A549 (cell line): ENCODE results near the gene PGAP1. TPM values are rescaled to one million over a fixed set of nuclear protein-coding genes. Genes with fewer than 3 reads are reported as not detected.

ENCODE experiments used
- ATAC-seq, 2 experiments: fragments of 200-7000 bp in 1 of 2; fragments of >200 bp in 1 of 2; cut with Nextera tagmentation in 1 of 2; cut with Tn5 transposase in 1 of 2; 3 replicates each; pipeline versions ENCODE4 v1.8.0 to v1.9.1; 2018 to 2020; ENCODE audit warnings: mild to moderate bottlenecking in 1 of 2, moderate library complexity in 1 of 2
- CTCF ChIA-PET: fragments of 300-600 bp; sonication (Branson Sonifier 250); formaldehyde crosslinking; extraction: SDS; loops from one replicate; lab custom pipeline; 2021; ENCODE audit warnings: antibody characterized with exemption, inconsistent platforms; lab: Yijun Ruan, JAX
- POLR2A ChIA-PET: fragments of 350-600 bp; formaldehyde crosslinking; extraction: SDS; loops from one replicate; lab custom pipeline; 2021; ENCODE audit warnings: antibody characterized with exemption, inconsistent platforms; lab: Yijun Ruan, JAX
- DNase-seq, 2 experiments: peaks; one replicate each; pipeline versions ENCODE4 v3.0.0 to v3.0.0-alpha.2; 2011 to 2016; ENCODE audit warnings: low read depth in 1 of 2, low spot score in 1 of 2
- FAIRE-seq: peaks from 2 replicates; lab custom pipeline; 2011; peaks lifted over from hg19 to GRCh38; lab: Jason Lieb, UNC
- H3K27ac ChIP-seq, 2 experiments: fragments of >200 bp; sonication (Bioruptor Twin); formaldehyde crosslinking; 3 replicates each; pipeline ENCODE4 v1.5.1; 2016 to 2017
- H3K4me1 ChIP-seq: fragments of >200 bp; sonication (Bioruptor Twin); formaldehyde crosslinking; 3 replicates; pipeline ENCODE4 v1.6.1; 2016
- H3K4me2 ChIP-seq: fragments of >200 bp; sonication (Bioruptor Twin); formaldehyde crosslinking; 3 replicates; pipeline ENCODE4 v1.6.1; 2016
- H3K4me3 ChIP-seq: fragments of >200 bp; sonication (Bioruptor Twin); formaldehyde crosslinking; 3 replicates; pipeline ENCODE4 v1.5.1; 2016
- H3K9me3 ChIP-seq: fragments of >200 bp; sonication (Bioruptor Twin); formaldehyde crosslinking; 3 replicates; pipeline ENCODE4 v1.6.1; 2016
- CBX2 ChIP-seq: fragments of 200-600 bp; sonication (generic); IDR thresholded peaks from 2 replicates; pipeline ENCODE4 v1.6.1; 2016; ENCODE audit warnings: low read depth, mild to moderate bottlenecking, borderline replicate concordance
- CBX8 ChIP-seq: fragments of 200-600 bp; sonication (generic); IDR thresholded peaks from 2 replicates; pipeline ENCODE4 v1.6.1; 2016
- E2F6 ChIP-seq: IDR thresholded peaks from 2 replicates; pipeline ENCODE4 v1.6.1; 2012; ENCODE audit warnings: low read depth, borderline replicate concordance
- ELK1 ChIP-seq: fragments of 150-350 bp; IDR thresholded peaks from 2 replicates; pipeline ENCODE4 v1.6.1; 2014; ENCODE audit warnings: low read depth, mild to moderate bottlenecking, low read length
- FOXS1 ChIP-seq: fragments of 250-450 bp; sonication (Bioruptor Pico); IDR thresholded peaks from 2 replicates; pipeline ENCODE4 v1.5.0; 2020; ENCODE audit warnings: mild to moderate bottlenecking, moderate library complexity
- HOXA7 ChIP-seq: fragments of 250-450 bp; sonication (Bioruptor Pico); IDR thresholded peaks from 2 replicates; pipeline ENCODE4 v1.5.0; 2020; ENCODE audit warnings: mild to moderate bottlenecking, moderate library complexity
- HOXB13 ChIP-seq: fragments of 250-450 bp; sonication (Bioruptor Pico); IDR thresholded peaks from 2 replicates; pipeline ENCODE4 v1.5.0; 2020; ENCODE audit warnings: low read depth, mild to moderate bottlenecking, moderate library complexity
- HOXB5 ChIP-seq: fragments of 250-450 bp; sonication (Bioruptor Pico); IDR thresholded peaks from 2 replicates; pipeline ENCODE4 v1.5.0; 2020; ENCODE audit warnings: mild to moderate bottlenecking, moderate library complexity
- JUNB ChIP-seq: fragments of >200 bp; sonication (Bioruptor Twin); formaldehyde crosslinking; IDR thresholded peaks from 2 replicates; pipeline ENCODE4 v1.6.1; 2016
- KDM5A ChIP-seq: fragments of 200-600 bp; sonication (generic); IDR thresholded peaks from 2 replicates; pipeline ENCODE4 v1.6.1; 2016; ENCODE audit warnings: antibody characterized with exemption, mild to moderate bottlenecking
- MAFK ChIP-seq: fragments of 450-650 bp; IDR thresholded peaks from 2 replicates; pipeline ENCODE4 v1.6.1; 2014; ENCODE audit not compliant: partially characterized antibody
- MAZ ChIP-seq: fragments of 150-350 bp; IDR thresholded peaks from 2 replicates; pipeline ENCODE4 v1.6.1; 2014; ENCODE audit warnings: antibody characterized with exemption, low read depth, low read length, borderline replicate concordance
- NFE2L2 ChIP-seq: fragments of 150-350 bp; conservative IDR thresholded peaks from 2 replicates; pipeline ENCODE4 v1.6.1; 2014; ENCODE audit warnings: low read length
- POLR2AphosphoS2 ChIP-seq: conservative IDR thresholded peaks from 2 replicates; pipeline ENCODE4 v1.6.1; 2012; ENCODE audit warnings: low read length, improper control_type of control experiment, inconsistent platforms
- RCOR1 ChIP-seq: fragments of 150-350 bp; IDR thresholded peaks from 2 replicates; pipeline ENCODE4 v1.6.1; 2014; ENCODE audit warnings: antibody characterized with exemption, low read length, low read depth
- SMC3 ChIP-seq: fragments of >200 bp; sonication (Bioruptor Twin); formaldehyde crosslinking; IDR thresholded peaks from 3 replicates; pipeline ENCODE4 v1.6.1; 2018; ENCODE audit warnings: inconsistent platforms
- SREBF2 ChIP-seq: fragments of 450-650 bp; IDR thresholded peaks from 2 replicates; pipeline ENCODE4 v1.6.1; 2014; ENCODE audit warnings: mild to moderate bottlenecking, moderate library complexity
- TFCP2L1 ChIP-seq: fragments of 250-450 bp; sonication (Bioruptor Pico); IDR thresholded peaks from 2 replicates; pipeline ENCODE4 v1.5.0; 2021; ENCODE audit warnings: mild to moderate bottlenecking
- ZC3H11A ChIP-seq: fragments of 450-650 bp; IDR thresholded peaks from 2 replicates; pipeline ENCODE4 v1.6.1; 2014; ENCODE audit warnings: antibody characterized with exemption, mild to moderate bottlenecking
- ZFP36 ChIP-seq: fragments of 450-650 bp; IDR thresholded peaks from 2 replicates; pipeline ENCODE4 v1.6.1; 2014; ENCODE audit warnings: borderline replicate concordance; ENCODE audit not compliant: partially characterized antibody
- WGBS: methylation state at CpG from one replicate; pipeline ENCODE4 v1.1.6; 2017; ENCODE audit errors: missing lambda C conversion rate; 5-methylcytosine and 5-hydroxymethylcytosine counted together
- polyA plus RNA-seq, 4 experiments: library from polyadenylated mRNA; depleted of rRNA in 3 of 4; stranded (reverse); fragments of >200 nt; fragmentation: RNase III in 1 of 4; extraction: RNeasy Plus Mini Kit Qiagen cat#74134 plus additional on column Dnase treatment in 1 of 4; gene quantifications; 2 replicates in 3 of 4; 3 replicates in 1 of 4; pipeline ENCODE4 v1.2.3, GENCODE V29; 2011 to 2017
- TF ChIP-seq, protein P1 (sequence below): fragments of >200 bp; sonication (Bioruptor Twin); formaldehyde crosslinking; IDR thresholded peaks from 3 replicates; pipeline ENCODE4 v1.6.1; 2016
- TF ChIP-seq, protein P2 (sequence below): fragments of 250-450 bp; sonication (Bioruptor Pico); IDR thresholded peaks from 2 replicates; pipeline ENCODE4 v1.5.0; 2021; ENCODE audit warnings: mild to moderate bottlenecking, moderate library complexity, borderline replicate concordance

PGAP1 gene
- polyA plus RNA-seq, 2 of the 4 experiments (the other 2 are of a cell fraction) = 3.5 to 9.3 TPM

DNA sequence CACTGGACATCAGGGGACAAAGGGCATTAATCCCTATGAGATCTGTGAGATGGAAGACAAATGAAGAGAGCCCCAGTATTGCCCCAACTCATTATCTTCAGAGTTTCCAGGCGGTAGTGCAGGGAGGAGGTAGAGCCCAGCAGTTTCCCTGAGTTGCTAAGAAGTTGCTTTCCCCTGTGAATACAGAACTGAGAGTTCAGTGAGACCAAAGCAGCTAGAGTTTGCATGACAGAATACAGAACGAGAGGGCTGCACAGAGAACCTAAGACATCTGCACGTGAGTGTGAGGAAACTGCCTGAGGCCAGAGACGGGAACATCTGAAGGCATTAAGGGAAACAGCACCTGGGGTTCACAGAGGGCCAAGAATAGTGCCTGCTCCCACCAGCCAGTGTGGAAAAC is 18.1 kb upstream of the PGAP1 start:
- DNase-seq = no peak
- TF ChIP-seq MAZ (no peak), NFE2L2 (no peak), KDM5A (no peak), CBX8 (no peak), ELK1 (no peak), ZC3H11A (no peak), SMC3 (no peak), HOXA7 (CRISPR knock-in tag) (no peak)
- TF ChIP-seq, protein P1, sequence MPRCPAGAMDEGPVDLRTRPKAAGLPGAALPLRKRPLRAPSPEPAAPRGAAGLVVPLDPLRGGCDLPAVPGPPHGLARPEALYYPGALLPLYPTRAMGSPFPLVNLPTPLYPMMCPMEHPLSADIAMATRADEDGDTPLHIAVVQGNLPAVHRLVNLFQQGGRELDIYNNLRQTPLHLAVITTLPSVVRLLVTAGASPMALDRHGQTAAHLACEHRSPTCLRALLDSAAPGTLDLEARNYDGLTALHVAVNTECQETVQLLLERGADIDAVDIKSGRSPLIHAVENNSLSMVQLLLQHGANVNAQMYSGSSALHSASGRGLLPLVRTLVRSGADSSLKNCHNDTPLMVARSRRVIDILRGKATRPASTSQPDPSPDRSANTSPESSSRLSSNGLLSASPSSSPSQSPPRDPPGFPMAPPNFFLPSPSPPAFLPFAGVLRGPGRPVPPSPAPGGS = no peak
- Histone ChIP-seq H3K4me1 (no peaks in the 10 kb centered on the region), H3K27ac (no peak overlapping the region), H3K9me3 (no peaks in the 10 kb centered on the region), H3K4me3 (no peak overlapping the region), H3K4me2 (no peak overlapping the region)
- WGBS = 55% methylated on average over 4 of the region's 4 CpGs
- ChIA-PET POLR2A (no interaction called here), CTCF (interaction anchor here (1.2 kb wide), 1 partner anchor 10 kb away, joined by 3 read pairs; no protein-coding TSS in a partner anchor)
- no peak for ATAC-seq
- FAIRE-seq = no peak

DNA sequence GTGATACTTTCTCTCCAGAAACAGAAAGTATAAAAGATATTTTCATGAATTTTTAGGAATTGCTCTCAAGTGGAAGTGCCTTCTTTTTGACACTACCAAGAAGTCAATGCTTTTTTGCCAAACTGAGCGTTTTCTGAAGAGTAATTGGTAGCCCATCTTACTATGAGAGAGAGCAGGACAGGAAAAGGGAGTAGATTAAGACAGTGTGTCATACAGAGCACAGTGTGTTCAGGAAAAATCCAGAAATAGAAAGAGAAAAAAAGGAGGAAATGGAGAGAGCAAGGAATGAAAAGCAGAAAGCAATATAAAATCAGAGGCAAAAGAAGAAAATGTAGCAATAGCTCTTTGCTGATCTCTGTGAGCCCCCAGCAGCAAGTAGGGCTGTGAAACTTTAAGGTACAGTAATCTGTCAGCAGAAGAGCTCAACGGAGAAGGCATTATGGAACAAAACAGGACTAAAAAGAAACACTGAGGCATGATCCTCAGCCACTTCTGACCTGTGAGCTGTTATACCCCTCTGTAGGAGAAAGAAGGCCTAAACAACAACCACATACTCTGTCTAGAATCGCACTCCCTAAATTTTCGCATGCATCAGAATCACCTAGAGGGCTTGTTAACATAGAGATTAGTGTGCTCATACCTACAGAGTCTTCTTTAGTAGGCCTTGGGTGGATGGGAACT is 15.0 kb upstream of the PGAP1 start:
- FAIRE-seq (no peak), DNase-seq (no peak), ATAC-seq (no peak)
- no peak overlapping the region for H3K4me2 ChIP-seq
- no peaks in the 10 kb centered on the region for H3K9me3 ChIP-seq
- TF ChIP-seq CBX2 (no peak), JUNB (no peak), SREBF2 (no peak), POLR2AphosphoS2 (no peak), RCOR1 (no peak), ZFP36 (no peak), MAFK (no peak), HOXB5 (no peak), E2F6 (no peak), TFCP2L1 (CRISPR knock-in tag) (no peak), HOXB13 (CRISPR knock-in tag) (no peak), FOXS1 (no peak)
- TF ChIP-seq, protein P2, sequence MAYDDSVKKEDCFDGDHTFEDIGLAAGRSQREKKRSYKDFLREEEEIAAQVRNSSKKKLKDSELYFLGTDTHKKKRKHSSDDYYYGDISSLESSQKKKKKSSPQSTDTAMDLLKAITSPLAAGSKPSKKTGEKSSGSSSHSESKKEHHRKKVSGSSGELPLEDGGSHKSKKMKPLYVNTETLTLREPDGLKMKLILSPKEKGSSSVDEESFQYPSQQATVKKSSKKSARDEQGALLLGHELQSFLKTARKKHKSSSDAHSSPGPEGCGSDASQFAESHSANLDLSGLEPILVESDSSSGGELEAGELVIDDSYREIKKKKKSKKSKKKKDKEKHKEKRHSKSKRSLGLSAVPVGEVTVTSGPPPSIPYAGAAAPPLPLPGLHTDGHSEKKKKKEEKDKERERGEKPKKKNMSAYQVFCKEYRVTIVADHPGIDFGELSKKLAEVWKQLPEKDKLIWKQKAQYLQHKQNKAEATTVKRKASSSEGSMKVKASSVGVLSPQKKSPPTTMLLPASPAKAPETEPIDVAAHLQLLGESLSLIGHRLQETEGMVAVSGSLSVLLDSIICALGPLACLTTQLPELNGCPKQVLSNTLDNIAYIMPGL (CRISPR knock-in tag) = no peak
- TF ChIP-seq, all 56 proteins: peak for 0
- WGBS = 66% methylated on average over 4 of the region's 4 CpGs
- POLR2A ChIA-PET = no interaction called here
- H3K4me3 ChIP-seq = no peak overlapping the region
- H3K27ac ChIP-seq = no peak overlapping the region
- CTCF ChIA-PET = interaction anchor here (1.1 kb wide), 1 partner anchor 70 kb away, joined by 3 read pairs; no protein-coding TSS in a partner anchor
- no peaks in the 10 kb centered on the region for H3K4me1 ChIP-seq
